ENCODE data around the gene TMEM63B.
"Not testable (repeated sequence)": the region's sequence is repeated elsewhere in the genome, so short reads cannot be mapped to it uniquely, and the experiment has no call there.

TMEM63B gene

GRCh38 chr6:44196351-44196750 is 69.0 kb downstream of the TMEM63B start:
- not testable (repeated sequence) for DNase-seq

- no peak for DNase-seq
Measured at GRCh38 chr6:44198684-44199083, 71.3 kb downstream of the TMEM63B start.

GRCh38 chr6:44199883-44200282 is 72.5 kb downstream of the TMEM63B start:
- no peak for DNase-seq

GRCh38 chr6:44201200-44201599 is 73.8 kb downstream of the TMEM63B start:
- no peak for DNase-seq

GRCh38 chr6:44201638-44202303 is 74.4 kb downstream of the TMEM63B start:
- no peak for DNase-seq

- no peak for DNase-seq
Measured at GRCh38 chr6:44202332-44202971, 75.1 kb downstream of the TMEM63B start.

GRCh38 chr6:44202972-44203750 is 75.8 kb downstream of the TMEM63B start:
- DNase-seq: no peak

- DNase-seq: no peak
Measured at GRCh38 chr6:44203955-44204354, 76.6 kb downstream of the TMEM63B start.

All from SIG-M5 (cell line).